Sigmoid colon (tissue), 7 donors: Measurements from ENCODE around the gene MET. TPM values are rescaled to one million over a fixed set of nuclear protein-coding genes. Genes with fewer than 3 reads are reported as not detected.

Experiments
- DNase-seq: peaks from one replicate; pipeline ENCODE4 v3.0.0-alpha.2; 2019
- H3K27ac ChIP-seq, 4 donors: fragments of 200-600 bp; sonication (generic); one replicate each; pipeline ENCODE4 v1.5.1; 2016 to 2019; ENCODE audit warnings: mild to moderate bottlenecking in 1 of 4
- H3K27me3 ChIP-seq, 3 donors: fragments of 200-600 bp; sonication (generic); one replicate each; pipeline ENCODE4 v1.5.1; 2019; ENCODE audit warnings: mild to moderate bottlenecking in 1 of 3
- H3K36me3 ChIP-seq, 4 donors: fragments of 200-600 bp; sonication (generic); one replicate each; pipeline ENCODE4 v1.5.1; 2016 to 2019
- H3K4me1 ChIP-seq, 4 donors: fragments of 200-600 bp; sonication (generic); one replicate each; pipeline ENCODE4 v1.5.1; 2017 to 2019
- H3K4me3 ChIP-seq, 4 donors: fragments of 200-600 bp; sonication (generic); one replicate each; pipeline ENCODE4 v1.5.1; 2017 to 2019; ENCODE audit warnings: mild to moderate bottlenecking in 2 of 4, moderate library complexity in 1 of 4
- H3K9me3 ChIP-seq, 4 donors: fragments of 200-600 bp in 3 of 4; sonication (generic) in 3 of 4; one replicate each; pipeline versions ENCODE4 v1.5.1 to v1.6.1; 2013 to 2019
- CTCF ChIP-seq, 4 experiments: fragments of 450-650 bp in 3 of 4; fragments of 200-600 bp in 1 of 4; IDR thresholded peaks; one replicate each; pipeline ENCODE4 v1.5.1; 2016 to 2019; ENCODE audit warnings: antibody characterized with exemption in 4 of 4, mild to moderate bottlenecking in 3 of 4, moderate library complexity in 2 of 4
- EP300 ChIP-seq, 4 donors: sonication (generic); formaldehyde crosslinking; IDR thresholded peaks; one replicate each; pipeline ENCODE4 v1.6.1; 2017; ENCODE audit warnings: antibody characterized with exemption in 4 of 4
- POLR2A ChIP-seq, 2 donors: fragments of 450-650 bp; IDR thresholded peaks; one replicate each; pipeline ENCODE4 v1.6.1; 2016; ENCODE audit warnings: antibody characterized with exemption in 2 of 2, mild to moderate bottlenecking in 2 of 2, moderate library complexity in 2 of 2
- POLR2AphosphoS5 ChIP-seq, 4 donors: sonication (generic); formaldehyde crosslinking; IDR thresholded peaks; one replicate each; pipeline ENCODE4 v1.6.1; 2017; ENCODE audit warnings: antibody characterized with exemption in 4 of 4
- WGBS, 2 donors: extraction: QIAGEN DNeasy Blood & Tissue Kit; methylation state at CpG; one replicate each; pipeline ENCODE4 v1.1.7; 2013; 5-methylcytosine and 5-hydroxymethylcytosine counted together
- intact Hi-C: fragments of 100-400 bp; cut with DNase I; formaldehyde crosslinking; loops from one replicate; pipeline ENCODE4 v1.15.1; 2023
- polyA plus RNA-seq, 3 donors: library from polyadenylated mRNA; stranded (reverse); fragments of 200-250 nt; gene quantifications; one replicate each; pipeline ENCODE4 v1.2.3, GENCODE V29; 2013
- total RNA-seq, 4 donors: library from RNA; depleted of rRNA; stranded (reverse); fragments of >200 nt; gene quantifications; one replicate each; pipeline ENCODE4 v1.1.0, GENCODE V29; 2016
- donor health status: healthy with polysubstance abuse.
- donor health status: Bipolar disorder and iron deficiency.
- donor health status: healthy.

Gene MET
- total and polyA plus RNA-seq, 7 donors = 1.2 to 21.6 (median 15.9) TPM

- Histone ChIP-seq H3K36me3 (no peaks in the 10 kb centered on the region), H3K9me3 (no peaks in the 10 kb centered on the region), H3K27ac (no peak overlapping the region), H3K4me1 (no peaks in the 10 kb centered on the region), H3K4me3 (no peak overlapping the region), H3K27me3 (no peaks in the 10 kb centered on the region)
- intact Hi-C loops = no loop called here
- DNase-seq = no peak
- TF ChIP-seq EP300 (IDR thresholded peaks at IDR 0.05) = no peak
- no peak for TF ChIP-seq POLR2AphosphoS5 (IDR thresholded peaks at IDR 0.05)
- no peak for TF ChIP-seq CTCF (IDR thresholded peaks at IDR 0.05)
- no peak for TF ChIP-seq POLR2A (IDR thresholded peaks at IDR 0.05)
These were observed 10.1 kb upstream of the MET start for GRCh38 chr7:116661865-116662264.

- H3K27ac ChIP-seq = no peak overlapping the region
- no peaks in the 10 kb centered on the region for H3K4me1 ChIP-seq
- TF ChIP-seq POLR2A (IDR thresholded peaks at IDR 0.05) = no peak
- TF ChIP-seq CTCF (IDR thresholded peaks at IDR 0.05) = no peak
- TF ChIP-seq EP300 (IDR thresholded peaks at IDR 0.05) = no peak
- no peak for TF ChIP-seq POLR2AphosphoS5 (IDR thresholded peaks at IDR 0.05)
- no peak for DNase-seq
- no peaks in the 10 kb centered on the region for H3K27me3 ChIP-seq
- no peaks in the 10 kb centered on the region for H3K9me3 ChIP-seq
- H3K4me3 ChIP-seq = no peak overlapping the region
- 74 to 92% methylated on average over 4 of the region's 4 CpGs for WGBS, 2 donors
- no peaks in the 10 kb centered on the region for H3K36me3 ChIP-seq
- intact Hi-C loops = no loop called here
These were observed 8.3 kb upstream of the MET start for GRCh38 chr7:116663744-116664143.

GRCh38 chr7:116665332-116665996, 6.5 kb upstream of the MET start:
- H3K36me3 ChIP-seq = no peaks in the 10 kb centered on the region
- no peak for DNase-seq
- no peaks in the 10 kb centered on the region for H3K27me3 ChIP-seq
- intact Hi-C loops = no loop called here
- H3K4me3 ChIP-seq = no peak overlapping the region
- no peaks in the 10 kb centered on the region for H3K4me1 ChIP-seq
- 50 to 54% methylated on average over 2 of the region's 2 CpGs for WGBS, 2 donors
- H3K27ac ChIP-seq = no peak overlapping the region
- H3K9me3 ChIP-seq = no peaks in the 10 kb centered on the region
- TF ChIP-seq EP300 (IDR thresholded peaks at IDR 0.05) (no peak), POLR2AphosphoS5 (IDR thresholded peaks at IDR 0.05) (no peak), POLR2A (IDR thresholded peaks at IDR 0.05) (no peak), CTCF (IDR thresholded peaks at IDR 0.05) (no peak)

- intact Hi-C loops = loop anchor here (2.0 to 10.0 kb wide), 2 partner anchors 141 to 415 kb away; no protein-coding TSS in a partner anchor
These were observed 2.2 kb upstream of the MET start for GRCh38 chr7:116669769-116670168.

More at GRCh38 chr7:116669769-116670168, 2.2 kb upstream of the MET start:
- DNase-seq = no peak
- Histone ChIP-seq H3K4me1 (peaks cover 0 to 26% (median 10%) of the 10 kb centered on the region in 4 donors), H3K36me3 (no peaks in the 10 kb centered on the region), H3K4me3 (no peak overlapping the region), H3K27me3 (no peaks in the 10 kb centered on the region), H3K27ac (no peak overlapping the region), H3K9me3 (no peaks in the 10 kb centered on the region)
- no peak for TF ChIP-seq CTCF (IDR thresholded peaks at IDR 0.05)
- no peak for TF ChIP-seq POLR2A (IDR thresholded peaks at IDR 0.05)
- no peak for TF ChIP-seq EP300 (IDR thresholded peaks at IDR 0.05)
- TF ChIP-seq POLR2AphosphoS5 (IDR thresholded peaks at IDR 0.05) = no peak
- WGBS, 2 donors = 64 to 72% methylated on average over 1 of the region's 1 CpG
